ENCODE measurements around the gene NELFA. TPM values are rescaled to one million over a fixed set of nuclear protein-coding genes. Genes with fewer than 3 reads are reported as not detected.

Gene NELFA
- total RNA-seq, 1 experiment from 2014 or later = 27.0 TPM

DNA sequence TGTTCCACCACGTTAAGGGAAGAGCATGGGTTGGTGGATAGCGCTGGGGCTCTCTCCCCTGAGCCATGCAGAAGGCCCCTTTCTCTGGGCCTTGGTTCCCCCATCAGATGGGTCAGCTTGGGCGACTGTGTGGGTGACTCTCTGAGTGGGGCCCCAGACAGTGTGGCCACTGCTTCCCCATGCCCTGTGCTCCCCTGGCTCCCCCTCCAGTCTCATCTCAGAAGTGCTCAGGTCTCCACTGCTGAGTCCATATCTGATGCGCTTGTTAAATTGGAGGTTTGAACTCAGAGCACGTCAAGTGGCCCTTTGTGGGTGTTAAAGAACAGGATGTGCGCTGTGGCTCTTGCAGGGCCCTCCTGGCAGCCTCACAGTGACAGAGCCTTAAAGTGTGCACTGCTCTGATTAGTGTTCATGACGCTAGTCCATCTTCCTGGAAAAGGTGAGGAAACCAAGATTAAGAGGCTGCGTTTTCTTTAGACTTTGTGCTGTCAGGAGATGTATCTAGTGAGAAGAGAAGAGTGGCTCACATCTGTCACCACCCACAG, 59.8 kb downstream of the NELFA start:
- Histone ChIP-seq H3K36me3 (ENCODE audit: control insufficient read depth, insufficient read depth, low read length) (peaks cover 3% of the 10 kb centered on the region), H3K27ac (ENCODE audit: low read length) (no peak overlapping the region), H3K9me3 (ENCODE audit: control insufficient read depth, insufficient read depth, low read depth, low read length) (no peaks in the 10 kb centered on the region), H3K27me3 (ENCODE audit: control insufficient read depth, insufficient read depth, low read length) (no peaks in the 10 kb centered on the region), H3K4me1 (ENCODE audit: control insufficient read depth, insufficient read depth, low read length) (no peaks in the 10 kb centered on the region), H3K4me3 (ENCODE audit: low read depth in 2 of 2, low read length in 2 of 2) (no peak overlapping the region)
- ChIA-PET CTCF (no interaction called here), POLR2A (no interaction called here)
- no peak for TF ChIP-seq SIN3A (IDR thresholded peaks at IDR 0.05; ENCODE audit: borderline replicate concordance, insufficient read depth, low read depth, low read length)
- no peak for TF ChIP-seq CTCF (IDR thresholded peaks at IDR 0.05)
- TF ChIP-seq TCF7L2 (IDR thresholded peaks at IDR 0.05; ENCODE audit: low read depth, low read length) = no peak
- no peak for TF ChIP-seq POLR2AphosphoS5 (IDR thresholded peaks at IDR 0.05; ENCODE audit: low read depth, low read length)
- TF ChIP-seq REST (IDR thresholded peaks at IDR 0.05; ENCODE audit: insufficient read depth in 1 of 2, low read depth in 2 of 2, low read length in 1 of 2) = no peak
- no peak for DNase-seq (ENCODE audit: low read depth, low spot score)
- no peak for ATAC-seq
- intact Hi-C loops (cut with micrococcal nuclease; ENCODE audit: unreplicated experiment) = no loop called here
- BruUV-seq (replicated peaks) = no TSS peak
- in situ Hi-C loops (cut with HindIII; ENCODE audit: low pct_unique_long_range_greater_than_20kb, low sequenced_read_pairs) = no loop called here

GRCh38 chr4:1948232-1948631, 60.5 kb downstream of the NELFA start:
- Histone ChIP-seq H3K27me3 (ENCODE audit: control insufficient read depth, insufficient read depth, low read length) (no peaks in the 10 kb centered on the region), H3K36me3 (ENCODE audit: control insufficient read depth, insufficient read depth, low read length) (peaks cover 5% of the 10 kb centered on the region), H3K4me3 (ENCODE audit: low read depth in 2 of 2, low read length in 2 of 2) (no peak overlapping the region), H3K9me3 (ENCODE audit: control insufficient read depth, insufficient read depth, low read depth, low read length) (no peaks in the 10 kb centered on the region), H3K4me1 (ENCODE audit: control insufficient read depth, insufficient read depth, low read length) (no peaks in the 10 kb centered on the region), H3K27ac (ENCODE audit: low read length) (no peak overlapping the region)
- intact Hi-C loops (cut with micrococcal nuclease; ENCODE audit: unreplicated experiment) = no loop called here
- ATAC-seq (no peak), DNase-seq (ENCODE audit: low read depth, low spot score) (no peak)
- BruUV-seq (replicated peaks) = no TSS peak
- no peak for TF ChIP-seq REST (IDR thresholded peaks at IDR 0.05; ENCODE audit: insufficient read depth in 1 of 2, low read depth in 2 of 2, low read length in 1 of 2)
- TF ChIP-seq POLR2AphosphoS5 (IDR thresholded peaks at IDR 0.05; ENCODE audit: low read depth, low read length) = no peak
- no peak for TF ChIP-seq SIN3A (IDR thresholded peaks at IDR 0.05; ENCODE audit: borderline replicate concordance, insufficient read depth, low read depth, low read length)
- TF ChIP-seq CTCF (IDR thresholded peaks at IDR 0.05) = no peak
- no peak for TF ChIP-seq TCF7L2 (IDR thresholded peaks at IDR 0.05; ENCODE audit: low read depth, low read length)
- ChIA-PET POLR2A (no interaction called here), CTCF (no interaction called here)
- in situ Hi-C loops (cut with HindIII; ENCODE audit: low pct_unique_long_range_greater_than_20kb, low sequenced_read_pairs) = no loop called here
